ENCODE data around the gene PGP.

The PGP gene

GRCh38 chr16:2238838-2239675 lies 24.4 kb upstream of the PGP start:
- H4K20me1 ChIP-seq (ENCODE audit: insufficient read depth, low read length): no peaks in the 10 kb centered on the region
- no peaks in the 10 kb centered on the region for H3K79me2 ChIP-seq (ENCODE audit: insufficient read depth, low read length)
- H3K9me2 ChIP-seq (ENCODE audit: low read depth, low read length): no peaks in the 10 kb centered on the region
- H3K4me1 ChIP-seq (ENCODE audit: insufficient read depth, low read length, severe bottlenecking): no peaks in the 10 kb centered on the region
- peaks cover 71% of the 10 kb centered on the region for H3K36me3 ChIP-seq (ENCODE audit: insufficient read depth, low read length)
- H3K9me3 ChIP-seq (ENCODE audit: low read length): no peaks in the 10 kb centered on the region
- H3K27ac ChIP-seq (ENCODE audit: low read depth, low read length, poor library complexity, severe bottlenecking): no peak overlapping the region
- H2AFZ ChIP-seq (ENCODE audit: low read length): no peak overlapping the region
- no peak overlapping the region for H3K4me3 ChIP-seq (ENCODE audit: low read depth, low read length, poor library complexity, severe bottlenecking)
- H3F3A ChIP-seq (ENCODE audit: insufficient read depth, low read length): 0 out of 2 replicates have a peak, but pooled peaks cover 3% of the 10 kb centered on the region
- no peak overlapping the region for H3K4me2 ChIP-seq (ENCODE audit: low read length)
- H3K9ac ChIP-seq (ENCODE audit: low read length): no peak overlapping the region
- TF ChIP-seq CTCF (IDR thresholded peaks at IDR 0.05; ENCODE audit: low read length): no peak
- no peak for TF ChIP-seq EZH2 (IDR thresholded peaks at IDR 0.05; ENCODE audit: borderline replicate concordance, low read length)
- no peaks in the 10 kb centered on the region for H3K27me3 ChIP-seq (ENCODE audit: insufficient read depth, low read length)

- no peak overlapping the region for H3K4me2 ChIP-seq (ENCODE audit: low read length)
- H2AFZ ChIP-seq (ENCODE audit: low read length): no peak overlapping the region
- H3K9me3 ChIP-seq (ENCODE audit: low read length): no peaks in the 10 kb centered on the region
- no peaks in the 10 kb centered on the region for H4K20me1 ChIP-seq (ENCODE audit: insufficient read depth, low read length)
- H3K79me2 ChIP-seq (ENCODE audit: insufficient read depth, low read length): no peaks in the 10 kb centered on the region
- peaks cover 71% of the 10 kb centered on the region for H3K36me3 ChIP-seq (ENCODE audit: insufficient read depth, low read length)
- no peak overlapping the region for H3K27ac ChIP-seq (ENCODE audit: low read depth, low read length, poor library complexity, severe bottlenecking)
- no peaks in the 10 kb centered on the region for H3K4me1 ChIP-seq (ENCODE audit: insufficient read depth, low read length, severe bottlenecking)
- H3K4me3 ChIP-seq (ENCODE audit: low read depth, low read length, poor library complexity, severe bottlenecking): no peak overlapping the region
- no peaks in the 10 kb centered on the region for H3K27me3 ChIP-seq (ENCODE audit: insufficient read depth, low read length)
- H3K9ac ChIP-seq (ENCODE audit: low read length): no peak overlapping the region
- 0 out of 2 replicates have a peak, but pooled peaks cover 3% of the 10 kb centered on the region for H3F3A ChIP-seq (ENCODE audit: insufficient read depth, low read length)
- no peaks in the 10 kb centered on the region for H3K9me2 ChIP-seq (ENCODE audit: low read depth, low read length)
- no peak for TF ChIP-seq CTCF (IDR thresholded peaks at IDR 0.05; ENCODE audit: low read length)
- TF ChIP-seq EZH2 (IDR thresholded peaks at IDR 0.05; ENCODE audit: borderline replicate concordance, low read length): no peak
These were observed 23.7 kb upstream of the PGP start for GRCh38 chr16:2238150-2238837.

GRCh38 chr16:2237493-2238149 lies 23.0 kb upstream of the PGP start:
- 0 out of 2 replicates have a peak, but pooled peaks cover 3% of the 10 kb centered on the region for H3F3A ChIP-seq (ENCODE audit: insufficient read depth, low read length)
- H3K9ac ChIP-seq (ENCODE audit: low read length): no peak overlapping the region
- H3K9me3 ChIP-seq (ENCODE audit: low read length): no peaks in the 10 kb centered on the region
- H3K27ac ChIP-seq (ENCODE audit: low read depth, low read length, poor library complexity, severe bottlenecking): no peak overlapping the region
- H3K27me3 ChIP-seq (ENCODE audit: insufficient read depth, low read length): no peaks in the 10 kb centered on the region
- H3K4me2 ChIP-seq (ENCODE audit: low read length): no peak overlapping the region
- no peak overlapping the region for H3K4me3 ChIP-seq (ENCODE audit: low read depth, low read length, poor library complexity, severe bottlenecking)
- no peaks in the 10 kb centered on the region for H3K4me1 ChIP-seq (ENCODE audit: insufficient read depth, low read length, severe bottlenecking)
- H4K20me1 ChIP-seq (ENCODE audit: insufficient read depth, low read length): no peaks in the 10 kb centered on the region
- peaks cover 71% of the 10 kb centered on the region for H3K36me3 ChIP-seq (ENCODE audit: insufficient read depth, low read length)
- H3K79me2 ChIP-seq (ENCODE audit: insufficient read depth, low read length): no peaks in the 10 kb centered on the region
- TF ChIP-seq CTCF (IDR thresholded peaks at IDR 0.05; ENCODE audit: low read length) (no peak), EZH2 (IDR thresholded peaks at IDR 0.05; ENCODE audit: borderline replicate concordance, low read length) (no peak)
- H3K9me2 ChIP-seq (ENCODE audit: low read depth, low read length): no peaks in the 10 kb centered on the region
- H2AFZ ChIP-seq (ENCODE audit: low read length): no peak overlapping the region
